DND-41 (cell line): ENCODE data around the gene QSOX1.

Experiments used
- ATAC-seq: fragments of 200-7000 bp; cut with Tn5 transposase; 3 replicates; pipeline ENCODE4 v1.9.1; 2021; ENCODE audit warnings: low read depth; ENCODE audit not compliant: insufficient read depth
- DNase-seq: peaks from one replicate; pipeline ENCODE4 v3.0.0-alpha.2; 2020
- H2AFZ ChIP-seq: 2 replicates; pipeline ENCODE4 v1.6.0; 2012; ENCODE audit warnings: low read depth, low read length
- H3K27ac ChIP-seq: 2 replicates; pipeline ENCODE4 v1.5.1; 2012; ENCODE audit warnings: low read length, inconsistent platforms
- H3K27me3 ChIP-seq: fragments of 200-600 bp; sonication (generic); 2 replicates; pipeline ENCODE4 v1.6.0; 2012; ENCODE audit warnings: low read length, mild to moderate bottlenecking, inconsistent platforms; ENCODE audit not compliant: insufficient read depth, poor library complexity
- H3K36me3 ChIP-seq: 2 replicates; pipeline ENCODE4 v1.5.1; 2012; ENCODE audit warnings: low read length, inconsistent platforms; ENCODE audit not compliant: insufficient read depth
- H3K4me1 ChIP-seq: 2 replicates; pipeline ENCODE4 v1.5.1; 2012; ENCODE audit warnings: mild to moderate bottlenecking, low read length; ENCODE audit not compliant: insufficient read depth
- H3K4me2 ChIP-seq: 2 replicates; pipeline ENCODE4 v1.6.0; 2012; ENCODE audit warnings: mild to moderate bottlenecking, moderate library complexity, low read length, inconsistent platforms; ENCODE audit not compliant: insufficient read depth
- H3K4me3 ChIP-seq, 2 experiments: fragments of 200-600 bp in 1 of 2; shearing (Covaris generic) in 1 of 2; 2 replicates each; pipeline ENCODE4 v1.5.1; 2012 to 2016; ENCODE audit warnings: inconsistent platforms in 2 of 2, low read length in 2 of 2, mild to moderate bottlenecking in 2 of 2, low read depth in 1 of 2, moderate library complexity in 1 of 2
- H3K79me2 ChIP-seq: 2 replicates; pipeline ENCODE4 v1.6.0; 2012; ENCODE audit warnings: low read length, inconsistent platforms; ENCODE audit not compliant: insufficient read depth
- H3K9ac ChIP-seq: 2 replicates; pipeline ENCODE4 v1.6.0; 2012; ENCODE audit warnings: low read depth, mild to moderate bottlenecking, inconsistent platforms, low read length, moderate library complexity
- H3K9me3 ChIP-seq: 2 replicates; pipeline ENCODE4 v1.5.1; 2012; ENCODE audit warnings: low read length, moderate library complexity, mild to moderate bottlenecking, inconsistent platforms; ENCODE audit not compliant: insufficient read depth, severe bottlenecking
- H4K20me1 ChIP-seq: 2 replicates; pipeline ENCODE4 v1.6.0; 2012; ENCODE audit warnings: low read length; ENCODE audit not compliant: insufficient read depth
- CTCF ChIP-seq: IDR thresholded peaks from 2 replicates; pipeline ENCODE4 v1.5.1; 2012; ENCODE audit warnings: borderline replicate concordance, low read length, moderate library complexity, mild to moderate bottlenecking; ENCODE audit not compliant: poor library complexity, severe bottlenecking; ENCODE audit errors: extremely low read depth
- EZH2 ChIP-seq: IDR thresholded peaks from 3 replicates; pipeline ENCODE4 v1.6.1; 2012; ENCODE audit warnings: borderline replicate concordance, low read depth, mild to moderate bottlenecking, moderate library complexity, low read length, inconsistent platforms; ENCODE audit not compliant: severe bottlenecking

The QSOX1 gene

GRCh38 chr1:180230791-180231505, 76.3 kb downstream of the QSOX1 start:
- Histone ChIP-seq H3K9ac (no peak overlapping the region), H2AFZ (no peak overlapping the region), H3K4me2 (no peak overlapping the region), H3K27ac (no peak overlapping the region), H3K36me3 (no peaks in the 10 kb centered on the region), H3K79me2 (no peaks in the 10 kb centered on the region), H3K9me3 (no peaks in the 10 kb centered on the region), H3K4me1 (no peaks in the 10 kb centered on the region), H3K27me3 (peaks cover 2% of the 10 kb centered on the region), H4K20me1 (no peaks in the 10 kb centered on the region), H3K4me3 (no peak overlapping the region)
- ATAC-seq = no peak
- no peak for TF ChIP-seq EZH2
- no peak for TF ChIP-seq CTCF
- no peak for DNase-seq

- no peak for DNase-seq
- no peak overlapping the region for H3K27ac ChIP-seq
- no peak overlapping the region for H3K9ac ChIP-seq
- H2AFZ ChIP-seq = no peak overlapping the region
- no peaks in the 10 kb centered on the region for H3K4me1 ChIP-seq
- no peak overlapping the region for H3K4me3 ChIP-seq
- H4K20me1 ChIP-seq = no peaks in the 10 kb centered on the region
- H3K4me2 ChIP-seq = no peak overlapping the region
- no peaks in the 10 kb centered on the region for H3K79me2 ChIP-seq
- TF ChIP-seq EZH2 (no peak), CTCF (no peak)
- no peaks in the 10 kb centered on the region for H3K9me3 ChIP-seq
- ATAC-seq = no peak
- H3K27me3 ChIP-seq = peaks cover 6% of the 10 kb centered on the region
- H3K36me3 ChIP-seq = no peaks in the 10 kb centered on the region
These were observed 76.8 kb downstream of the QSOX1 start for GRCh38 chr1:180231506-180231921.

GRCh38 chr1:180231936-180232335, 77.3 kb downstream of the QSOX1 start:
- Histone ChIP-seq H3K36me3 (no peaks in the 10 kb centered on the region), H3K4me2 (no peak overlapping the region), H4K20me1 (no peaks in the 10 kb centered on the region), H3K4me1 (no peaks in the 10 kb centered on the region), H3K4me3 (no peak overlapping the region), H3K27me3 (peaks cover 11% of the 10 kb centered on the region), H3K9me3 (no peaks in the 10 kb centered on the region), H3K27ac (no peak overlapping the region), H3K9ac (no peak overlapping the region), H3K79me2 (no peaks in the 10 kb centered on the region), H2AFZ (no peak overlapping the region)
- DNase-seq (no peak), ATAC-seq (no peak)
- no peak for TF ChIP-seq CTCF
- TF ChIP-seq EZH2 = no peak
